HepG2 (cell line): ENCODE data around the gene LIPC. TPM values are rescaled to one million over a fixed set of nuclear protein-coding genes. Genes with fewer than 3 reads are reported as not detected.
A peak's percentile ranks its signal among the peaks of the same experiment; 100 is the strongest.

Experiments used
- AKAP8 ChIP-seq: sonication (generic); formaldehyde crosslinking; IDR thresholded peaks from 2 replicates; pipeline ENCODE4 v1.5.1; 2020; ENCODE audit warnings: mild to moderate bottlenecking, missing genetic modification reagents
- ATM ChIP-seq: fragments of 450-650 bp; IDR thresholded peaks from 2 replicates; pipeline ENCODE4 v1.7.1; 2017; ENCODE audit warnings: mild to moderate bottlenecking, borderline replicate concordance
- FIP1L1 ChIP-seq: fragments of 200-400 bp; formaldehyde crosslinking; IDR thresholded peaks from 2 replicates; pipeline ENCODE4 v1.6.1; 2018; ENCODE audit warnings: low read depth, mild to moderate bottlenecking, low read length, moderate library complexity, borderline replicate concordance; ENCODE audit not compliant: insufficient read depth
- JUND ChIP-seq: sonication (generic); formaldehyde crosslinking; IDR thresholded peaks from 2 replicates; pipeline ENCODE4 v1.8.0; 2022; ENCODE audit warnings: mild to moderate bottlenecking, missing genetic modification reagents
- MAFF ChIP-seq: IDR thresholded peaks from 2 replicates; pipeline ENCODE4 v1.6.1; 2011; ENCODE audit warnings: low read depth, low read length, improper control_type of control experiment
- MIXL1 ChIP-seq: IDR thresholded peaks from 2 replicates; pipeline ENCODE4 v1.6.1; 2016
- NFIC ChIP-seq: IDR thresholded peaks from 2 replicates; pipeline ENCODE4 v1.6.1; 2012; ENCODE audit warnings: mild to moderate bottlenecking, low read length, inconsistent platforms
- PHF20 ChIP-seq: sonication (generic); formaldehyde crosslinking; IDR thresholded peaks from 2 replicates; pipeline ENCODE4 v1.5.0; 2020; ENCODE audit warnings: mild to moderate bottlenecking, missing genetic modification reagents
- RAD51 ChIP-seq: fragments of 450-650 bp; IDR thresholded peaks from 2 replicates; pipeline ENCODE4 v1.6.1; 2016; ENCODE audit warnings: borderline replicate concordance
- REXO4 ChIP-seq: sonication (generic); formaldehyde crosslinking; IDR thresholded peaks from 2 replicates; pipeline ENCODE4 v1.8.0; 2022; ENCODE audit warnings: missing genetic modification reagents, mild to moderate bottlenecking, borderline replicate concordance
- TEAD3 ChIP-seq: optimal IDR thresholded peaks from 2 replicates; pipeline ENCODE3; 2016; ENCODE audit warnings: borderline replicate concordance
- ZNF232 ChIP-seq: sonication (generic); formaldehyde crosslinking; IDR thresholded peaks from 2 replicates; pipeline ENCODE4 v1.4.0; 2020; ENCODE audit warnings: missing genetic modification reagents, borderline replicate concordance
- ZNF350 ChIP-seq: sonication (generic); formaldehyde crosslinking; IDR thresholded peaks from 2 replicates; pipeline ENCODE4 v1.4.0; 2020; ENCODE audit warnings: mild to moderate bottlenecking, low read depth, missing genetic modification reagents, borderline replicate concordance
- polyA plus RNA-seq, 8 experiments: library from polyadenylated mRNA; depleted of rRNA in 3 of 8; stranded (reverse) in 7 of 8; unstranded in 1 of 8; fragments of >200 nt; fragmentation: Illumina TruSeq in 4 of 8; extraction: Trizol in 4 of 8; gene quantifications; 2 replicates each; pipeline versions ENCODE4 v1.2.1 to v1.2.3, GENCODE V29; 2011 to 2016; ENCODE audit warnings: low read depth in 4 of 8, missing spikeins in 1 of 8, mixed read lengths in 1 of 8; ENCODE audit not compliant: insufficient read depth in 1 of 8
- total RNA-seq, 5 experiments: library from RNA; depleted of rRNA; stranded (reverse); fragments of >200 nt; fragmentation: Illumina TruSeq; extraction: Trizol; gene quantifications; 2 replicates each; pipeline ENCODE4 v1.2.3, GENCODE V29; 2016; ENCODE audit warnings: low read depth in 1 of 5
- TF ChIP-seq, protein P1 (sequence below): sonication (generic); formaldehyde crosslinking; conservative IDR thresholded peaks from 2 replicates; pipeline ENCODE4 v1.4.0; 2020; ENCODE audit warnings: mild to moderate bottlenecking, missing genetic modification reagents, moderate library complexity
- TF ChIP-seq, protein P2 (sequence below): sonication (generic); formaldehyde crosslinking; IDR thresholded peaks from 2 replicates; pipeline ENCODE4 v1.5.0; 2020; ENCODE audit warnings: mild to moderate bottlenecking, missing genetic modification reagents
- TF ChIP-seq, protein P3 (sequence below): sonication (generic); formaldehyde crosslinking; IDR thresholded peaks from 2 replicates; pipeline ENCODE4 v1.5.0; 2020; ENCODE audit warnings: mild to moderate bottlenecking, missing genetic modification reagents, borderline replicate concordance

LIPC gene
- total and polyA plus RNA-seq, 2 of the 13 experiments (the other 11 are each of a cell fraction or from before 2014, with no cell fraction given): 26.0 to 38.0 TPM

DNA sequence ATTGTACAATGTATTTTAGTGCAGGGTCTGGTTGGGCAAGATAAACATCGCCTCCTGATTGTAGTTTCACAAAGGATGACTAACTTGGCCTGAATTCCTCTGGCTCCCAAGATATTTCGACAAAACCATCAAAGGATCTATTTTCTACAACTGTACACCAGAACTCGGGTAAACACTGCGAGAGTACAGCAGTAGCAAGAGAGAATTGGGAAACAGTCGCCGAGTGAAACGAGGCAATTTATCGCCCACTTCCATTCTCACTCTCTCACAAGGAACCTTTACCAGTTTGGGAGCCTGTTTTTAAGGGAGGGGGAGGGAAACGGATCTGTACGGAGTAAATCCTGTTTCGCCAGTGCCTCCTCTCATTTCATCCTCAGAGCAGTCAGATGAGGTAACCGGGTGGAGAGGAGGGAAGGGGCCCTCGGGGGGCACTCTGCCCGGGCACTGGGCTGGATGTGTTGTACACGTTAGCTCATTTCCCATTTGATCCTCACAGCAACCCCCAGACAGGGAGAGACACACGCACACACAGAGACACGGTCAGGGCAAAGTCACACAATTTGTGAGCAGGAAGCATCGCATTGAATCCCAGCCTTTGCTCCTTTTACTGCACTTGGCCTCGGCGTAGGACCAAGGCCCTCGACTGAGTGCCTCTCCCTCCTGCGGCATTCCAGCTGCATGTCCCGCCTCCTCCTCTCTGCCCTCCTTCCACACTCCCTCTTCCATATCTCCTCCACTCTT lies 120.1 kb downstream of the LIPC start (continued):
- TF ChIP-seq, protein P1, sequence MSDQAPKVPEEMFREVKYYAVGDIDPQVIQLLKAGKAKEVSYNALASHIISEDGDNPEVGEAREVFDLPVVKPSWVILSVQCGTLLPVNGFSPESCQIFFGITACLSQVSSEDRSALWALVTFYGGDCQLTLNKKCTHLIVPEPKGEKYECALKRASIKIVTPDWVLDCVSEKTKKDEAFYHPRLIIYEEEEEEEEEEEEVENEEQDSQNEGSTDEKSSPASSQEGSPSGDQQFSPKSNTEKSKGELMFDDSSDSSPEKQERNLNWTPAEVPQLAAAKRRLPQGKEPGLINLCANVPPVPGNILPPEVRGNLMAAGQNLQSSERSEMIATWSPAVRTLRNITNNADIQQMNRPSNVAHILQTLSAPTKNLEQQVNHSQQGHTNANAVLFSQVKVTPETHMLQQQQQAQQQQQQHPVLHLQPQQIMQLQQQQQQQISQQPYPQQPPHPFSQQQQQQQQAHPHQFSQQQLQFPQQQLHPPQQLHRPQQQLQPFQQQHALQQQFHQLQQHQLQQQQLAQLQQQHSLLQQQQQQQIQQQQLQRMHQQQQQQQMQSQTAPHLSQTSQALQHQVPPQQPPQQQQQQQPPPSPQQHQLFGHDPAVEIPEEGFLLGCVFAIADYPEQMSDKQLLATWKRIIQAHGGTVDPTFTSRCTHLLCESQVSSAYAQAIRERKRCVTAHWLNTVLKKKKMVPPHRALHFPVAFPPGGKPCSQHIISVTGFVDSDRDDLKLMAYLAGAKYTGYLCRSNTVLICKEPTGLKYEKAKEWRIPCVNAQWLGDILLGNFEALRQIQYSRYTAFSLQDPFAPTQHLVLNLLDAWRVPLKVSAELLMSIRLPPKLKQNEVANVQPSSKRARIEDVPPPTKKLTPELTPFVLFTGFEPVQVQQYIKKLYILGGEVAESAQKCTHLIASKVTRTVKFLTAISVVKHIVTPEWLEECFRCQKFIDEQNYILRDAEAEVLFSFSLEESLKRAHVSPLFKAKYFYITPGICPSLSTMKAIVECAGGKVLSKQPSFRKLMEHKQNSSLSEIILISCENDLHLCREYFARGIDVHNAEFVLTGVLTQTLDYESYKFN (CRISPR knock-in tag): no peak; the same call in 1 of the 2 replicates
- TF ChIP-seq, protein P2, sequence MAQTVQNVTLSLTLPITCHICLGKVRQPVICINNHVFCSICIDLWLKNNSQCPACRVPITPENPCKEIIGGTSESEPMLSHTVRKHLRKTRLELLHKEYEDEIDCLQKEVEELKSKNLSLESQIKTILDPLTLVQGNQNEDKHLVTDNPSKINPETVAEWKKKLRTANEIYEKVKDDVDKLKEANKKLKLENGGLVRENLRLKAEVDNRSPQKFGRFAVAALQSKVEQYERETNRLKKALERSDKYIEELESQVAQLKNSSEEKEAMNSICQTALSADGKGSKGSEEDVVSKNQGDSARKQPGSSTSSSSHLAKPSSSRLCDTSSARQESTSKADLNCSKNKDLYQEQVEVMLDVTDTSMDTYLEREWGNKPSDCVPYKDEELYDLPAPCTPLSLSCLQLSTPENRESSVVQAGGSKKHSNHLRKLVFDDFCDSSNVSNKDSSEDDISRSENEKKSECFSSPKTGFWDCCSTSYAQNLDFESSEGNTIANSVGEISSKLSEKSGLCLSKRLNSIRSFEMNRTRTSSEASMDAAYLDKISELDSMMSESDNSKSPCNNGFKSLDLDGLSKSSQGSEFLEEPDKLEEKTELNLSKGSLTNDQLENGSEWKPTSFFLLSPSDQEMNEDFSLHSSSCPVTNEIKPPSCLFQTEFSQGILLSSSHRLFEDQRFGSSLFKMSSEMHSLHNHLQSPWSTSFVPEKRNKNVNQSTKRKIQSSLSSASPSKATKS: no peak
- TF ChIP-seq PHF20 (CRISPR knock-in tag) (no peak), MAFF (no peak), ATM (no peak), REXO4 (CRISPR knock-in tag) (no peak), FIP1L1 (no peak), ZNF232 (no peak), TEAD3 (CRISPR knock-in tag) (no peak), RAD51 (no peak), AKAP8 (CRISPR knock-in tag) (no peak), NFIC (peak; percentile 66; the same call in 1 of the 2 replicates), MIXL1 (CRISPR knock-in tag) (no peak), ZNF350 (CRISPR knock-in tag) (no peak), JUND (CRISPR knock-in tag) (no peak)
- TF ChIP-seq, protein P3, sequence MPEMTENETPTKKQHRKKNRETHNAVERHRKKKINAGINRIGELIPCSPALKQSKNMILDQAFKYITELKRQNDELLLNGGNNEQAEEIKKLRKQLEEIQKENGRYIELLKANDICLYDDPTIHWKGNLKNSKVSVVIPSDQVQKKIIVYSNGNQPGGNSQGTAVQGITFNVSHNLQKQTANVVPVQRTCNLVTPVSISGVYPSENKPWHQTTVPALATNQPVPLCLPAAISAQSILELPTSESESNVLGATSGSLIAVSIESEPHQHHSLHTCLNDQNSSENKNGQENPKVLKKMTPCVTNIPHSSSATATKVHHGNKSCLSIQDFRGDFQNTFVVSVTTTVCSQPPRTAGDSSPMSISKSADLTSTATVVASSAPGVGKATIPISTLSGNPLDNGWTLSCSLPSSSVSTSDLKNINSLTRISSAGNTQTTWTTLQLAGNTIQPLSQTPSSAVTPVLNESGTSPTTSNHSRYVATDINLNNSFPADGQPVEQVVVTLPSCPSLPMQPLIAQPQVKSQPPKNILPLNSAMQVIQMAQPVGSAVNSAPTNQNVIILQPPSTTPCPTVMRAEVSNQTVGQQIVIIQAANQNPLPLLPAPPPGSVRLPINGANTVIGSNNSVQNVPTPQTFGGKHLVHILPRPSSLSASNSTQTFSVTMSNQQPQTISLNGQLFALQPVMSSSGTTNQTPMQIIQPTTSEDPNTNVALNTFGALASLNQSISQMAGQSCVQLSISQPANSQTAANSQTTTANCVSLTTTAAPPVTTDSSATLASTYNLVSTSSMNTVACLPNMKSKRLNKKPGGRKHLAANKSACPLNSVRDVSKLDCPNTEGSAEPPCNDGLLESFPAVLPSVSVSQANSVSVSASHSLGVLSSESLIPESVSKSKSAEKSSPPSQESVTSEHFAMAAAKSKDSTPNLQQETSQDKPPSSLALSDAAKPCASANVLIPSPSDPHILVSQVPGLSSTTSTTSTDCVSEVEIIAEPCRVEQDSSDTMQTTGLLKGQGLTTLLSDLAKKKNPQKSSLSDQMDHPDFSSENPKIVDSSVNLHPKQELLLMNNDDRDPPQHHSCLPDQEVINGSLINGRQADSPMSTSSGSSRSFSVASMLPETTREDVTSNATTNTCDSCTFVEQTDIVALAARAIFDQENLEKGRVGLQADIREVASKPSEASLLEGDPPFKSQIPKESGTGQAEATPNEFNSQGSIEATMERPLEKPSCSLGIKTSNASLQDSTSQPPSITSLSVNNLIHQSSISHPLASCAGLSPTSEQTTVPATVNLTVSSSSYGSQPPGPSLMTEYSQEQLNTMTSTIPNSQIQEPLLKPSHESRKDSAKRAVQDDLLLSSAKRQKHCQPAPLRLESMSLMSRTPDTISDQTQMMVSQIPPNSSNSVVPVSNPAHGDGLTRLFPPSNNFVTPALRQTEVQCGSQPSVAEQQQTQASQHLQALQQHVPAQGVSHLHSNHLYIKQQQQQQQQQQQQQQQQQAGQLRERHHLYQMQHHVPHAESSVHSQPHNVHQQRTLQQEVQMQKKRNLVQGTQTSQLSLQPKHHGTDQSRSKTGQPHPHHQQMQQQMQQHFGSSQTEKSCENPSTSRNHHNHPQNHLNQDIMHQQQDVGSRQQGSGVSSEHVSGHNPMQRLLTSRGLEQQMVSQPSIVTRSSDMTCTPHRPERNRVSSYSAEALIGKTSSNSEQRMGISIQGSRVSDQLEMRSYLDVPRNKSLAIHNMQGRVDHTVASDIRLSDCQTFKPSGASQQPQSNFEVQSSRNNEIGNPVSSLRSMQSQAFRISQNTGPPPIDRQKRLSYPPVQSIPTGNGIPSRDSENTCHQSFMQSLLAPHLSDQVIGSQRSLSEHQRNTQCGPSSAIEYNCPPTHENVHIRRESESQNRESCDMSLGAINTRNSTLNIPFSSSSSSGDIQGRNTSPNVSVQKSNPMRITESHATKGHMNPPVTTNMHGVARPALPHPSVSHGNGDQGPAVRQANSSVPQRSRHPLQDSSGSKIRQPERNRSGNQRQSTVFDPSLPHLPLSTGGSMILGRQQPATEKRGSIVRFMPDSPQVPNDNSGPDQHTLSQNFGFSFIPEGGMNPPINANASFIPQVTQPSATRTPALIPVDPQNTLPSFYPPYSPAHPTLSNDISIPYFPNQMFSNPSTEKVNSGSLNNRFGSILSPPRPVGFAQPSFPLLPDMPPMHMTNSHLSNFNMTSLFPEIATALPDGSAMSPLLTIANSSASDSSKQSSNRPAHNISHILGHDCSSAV (CRISPR knock-in tag): no peak
